OCI-LY7 (cell line): ENCODE results near the gene SPPL2B.

Experiments used
- CTCF ChIP-seq: fragments of 200-600 bp; sonication (generic); conservative IDR thresholded peaks from 2 replicates; pipeline ENCODE4 v1.5.1; 2014; ENCODE audit warnings: mild to moderate bottlenecking, antibody characterized with exemption, low read length, moderate library complexity, mixed read lengths
- EZH2phosphoT487 ChIP-seq: fragments of 200-600 bp; sonication (generic); IDR thresholded peaks from 2 replicates; pipeline ENCODE4 v1.6.1; 2018; ENCODE audit warnings: low read depth, borderline replicate concordance, mild to moderate bottlenecking, mixed run types, antibody characterized with exemption, low read length, moderate library complexity, mixed read lengths

DNA sequence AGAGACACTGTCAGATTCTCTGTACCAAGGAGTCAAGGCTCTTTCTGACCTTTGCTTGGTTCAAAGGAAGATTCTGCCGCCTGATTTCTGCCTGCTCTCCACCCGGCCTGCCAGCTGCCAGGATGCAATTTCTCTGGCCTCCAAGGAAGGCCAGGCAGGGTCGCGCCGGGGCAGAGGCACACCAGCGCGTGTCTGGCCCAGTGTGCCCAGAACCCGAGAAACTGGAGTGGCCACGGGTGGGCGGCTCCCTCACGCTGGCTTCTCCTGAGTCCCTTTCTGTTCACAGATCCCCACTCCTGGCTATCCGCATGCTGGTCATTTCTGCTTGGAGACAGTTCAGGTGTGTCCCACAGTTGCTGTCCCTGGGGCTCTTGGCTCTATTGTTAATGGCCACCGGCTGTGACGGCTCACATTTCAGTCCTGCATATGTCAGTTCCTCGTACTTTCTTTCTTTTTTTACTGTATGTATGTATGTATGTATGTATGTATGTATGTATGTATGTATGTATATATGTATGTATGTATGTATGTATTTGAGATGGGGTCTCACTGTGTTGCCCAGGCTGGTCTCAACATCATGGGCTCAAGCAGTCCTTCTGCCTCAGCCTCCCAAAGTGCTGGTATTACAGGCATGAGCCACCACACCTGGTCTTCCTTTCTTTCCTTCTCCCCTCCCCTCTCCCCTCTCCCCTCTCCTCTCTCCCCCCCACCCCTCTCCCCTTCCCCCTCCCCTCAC lies 48.5 kb downstream of the SPPL2B start:
- TF ChIP-seq CTCF = no peak
- no peak for TF ChIP-seq EZH2phosphoT487
